B cell (primary cell): ENCODE data around the gene TRHDE. TPM values are rescaled to one million over a fixed set of nuclear protein-coding genes. Genes with fewer than 3 reads are reported as not detected.

Experiments
- ATAC-seq: fragments of 200-7000 bp; cut with Tn5 transposase; one replicate; pipeline ENCODE4 v1.10.0; 2021; ENCODE audit warnings: low read depth, mild to moderate bottlenecking, moderate number of reproducible peaks, moderate library complexity
- CTCF ChIA-PET: fragments of 350-600 bp; sonication (Branson Sonifier 250); formaldehyde crosslinking; loops from one replicate; lab custom pipeline; 2021; ENCODE audit warnings: antibody characterized with exemption, inconsistent platforms; lab: Charles Lee
- POLR2A ChIA-PET: fragments of 350-600 bp; sonication (Branson Sonifier 250); formaldehyde crosslinking; loops from one replicate; lab custom pipeline; 2021; ENCODE audit warnings: antibody characterized with exemption; lab: Charles Lee
- DNase-seq: peaks from one replicate; pipeline ENCODE4 v3.0.0; 2013
- H2AFZ ChIP-seq: 2 replicates; pipeline ENCODE4 v1.6.1; 2012; ENCODE audit warnings: mild to moderate bottlenecking, low read depth, low read length; ENCODE audit not compliant: insufficient read depth, poor library complexity, severe bottlenecking
- H3K27ac ChIP-seq, 2 donors: 1 replicate in 1 of 2; 2 replicates in 1 of 2; pipeline ENCODE4 v1.5.1; 2012 to 2013; ENCODE audit warnings: low read length in 2 of 2, mild to moderate bottlenecking in 2 of 2, moderate library complexity in 1 of 2
- H3K27me3 ChIP-seq, 4 experiments: fragments of 200-600 bp in 1 of 4; sonication (generic) in 1 of 4; replicated peaks in 1 of 4; 1 replicate in 2 of 4; 2 replicates in 2 of 4; pipeline versions ENCODE4 v1.6.1 to v1.7.0; 2013 to 2016; ENCODE audit warnings: low read length in 3 of 4, mild to moderate bottlenecking in 2 of 4, mixed read lengths in 1 of 4, moderate library complexity in 1 of 4; ENCODE audit not compliant: insufficient read depth in 4 of 4, control insufficient read depth in 3 of 4; ENCODE audit errors: control extremely low read depth in 1 of 4
- H3K36me3 ChIP-seq, 2 experiments: replicated peaks in 1 of 2; 1 replicate in 1 of 2; 2 replicates in 1 of 2; pipeline versions ENCODE4 v1.6.1 to v1.7.1; 2013; ENCODE audit warnings: low read length in 1 of 2; ENCODE audit not compliant: insufficient read depth in 2 of 2, control insufficient read depth in 1 of 2; ENCODE audit errors: control extremely low read depth in 1 of 2, extremely low read depth in 1 of 2
- H3K4me1 ChIP-seq, 2 donors: fragments of 200-600 bp in 1 of 2; sonication (generic) in 1 of 2; 1 replicate in 1 of 2; 2 replicates in 1 of 2; pipeline versions ENCODE4 v1.5.1 to v1.6.1; 2013 to 2017; ENCODE audit warnings: low read length in 2 of 2; ENCODE audit not compliant: control insufficient read depth in 2 of 2, insufficient read depth in 2 of 2
- H3K4me2 ChIP-seq: replicated peaks from 2 replicates; pipeline ENCODE3; 2012; ENCODE audit warnings: mild to moderate bottlenecking, low read depth, low read length; ENCODE audit not compliant: poor library complexity, severe bottlenecking
- H3K4me3 ChIP-seq, 5 experiments: fragments of 200-600 bp in 1 of 5; sonication (generic) in 1 of 5; 1 replicate in 3 of 5; 2 replicates in 2 of 5; pipeline versions ENCODE4 v1.5.1 to v1.7.0; 2011 to 2016; ENCODE audit warnings: low read length in 4 of 5, mild to moderate bottlenecking in 4 of 5, low read depth in 2 of 5, control low read depth in 1 of 5, moderate library complexity in 1 of 5; ENCODE audit not compliant: insufficient read depth in 1 of 5; ENCODE audit errors: control extremely low read depth in 1 of 5, extremely low read depth in 1 of 5
- H3K79me2 ChIP-seq: fragments of 200-600 bp; sonication (generic); one replicate; pipeline ENCODE4 v1.6.0; 2016; ENCODE audit warnings: low read length; ENCODE audit not compliant: control insufficient read depth, insufficient read depth
- H3K9ac ChIP-seq: fragments of 200-600 bp; sonication (generic); 2 replicates; pipeline ENCODE4 v1.6.1; 2017; ENCODE audit warnings: mild to moderate bottlenecking, low read length, moderate library complexity
- H3K9me3 ChIP-seq, 3 donors: one replicate each; pipeline versions ENCODE4 v1.6.1 to v1.7.1; 2013; ENCODE audit warnings: low read length in 2 of 3; ENCODE audit not compliant: control insufficient read depth in 2 of 3, insufficient read depth in 1 of 3; ENCODE audit errors: control extremely low read depth in 1 of 3
- H4K20me1 ChIP-seq: 2 replicates; pipeline ENCODE4 v1.6.0; 2012; ENCODE audit warnings: mild to moderate bottlenecking, low read length; ENCODE audit not compliant: insufficient read depth, control insufficient read depth, poor library complexity, severe bottlenecking
- H3K27ac Mint-ChIP-seq: one replicate; pipeline ENCODE4 v1.8.0; 2021; ENCODE audit warnings: mixed read lengths
- H3K27me3 Mint-ChIP-seq: one replicate; pipeline ENCODE4 v1.8.0; 2021; ENCODE audit warnings: mixed read lengths
- H3K4me1 Mint-ChIP-seq: one replicate; pipeline ENCODE4 v1.8.0; 2021; ENCODE audit warnings: mixed read lengths
- H3K4me3 Mint-ChIP-seq: one replicate; pipeline ENCODE4 v1.8.0; 2021; ENCODE audit warnings: mixed read lengths
- H3K9me3 Mint-ChIP-seq: one replicate; pipeline ENCODE4 v1.8.0; 2022; ENCODE audit warnings: mixed read lengths; ENCODE audit not compliant: insufficient read depth
- EZH2 ChIP-seq: IDR thresholded peaks from 2 replicates; pipeline ENCODE4 v1.6.1; 2012; ENCODE audit warnings: borderline replicate concordance, low read depth, mild to moderate bottlenecking, moderate library complexity, low read length; ENCODE audit not compliant: insufficient read depth, poor library complexity, severe bottlenecking
- WGBS: methylation state at CpG from one replicate; pipeline ENCODE4 v1.1.5; 2013; ENCODE audit warnings: missing lambda C conversion rate; ENCODE audit not compliant: insufficient coverage; 5-methylcytosine and 5-hydroxymethylcytosine counted together
- intact Hi-C: fragments of 100-400 bp; cut with micrococcal nuclease; formaldehyde crosslinking; loops from one replicate; pipeline ENCODE4 v1.10.0; 2022
- polyA plus RNA-seq: library from polyadenylated mRNA; depleted of rRNA; stranded (reverse); fragments of >200 nt; gene quantifications from 2 replicates; pipeline ENCODE4 v1.2.3, GENCODE V29; 2012
- total RNA-seq, 2 donors: library from RNA; stranded (reverse); fragments of 120-200 nt in 1 of 2; gene quantifications; 1 replicate in 1 of 2; 2 replicates in 1 of 2; pipeline versions ENCODE4 v1.2.3 to v1.2.4, GENCODE V29; 2013 to 2022
- TF ChIP-seq, protein P1 (sequence below): fragments of 200-600 bp; IDR thresholded peaks from one replicate; pipeline ENCODE4 v1.8.0; 2022; ENCODE audit warnings: antibody characterized with exemption, mild to moderate bottlenecking

TRHDE gene
- total and polyA plus RNA-seq, 2 donors (not counting 1 experiment from before 2014, with no cell fraction given), result not detected

DNA sequence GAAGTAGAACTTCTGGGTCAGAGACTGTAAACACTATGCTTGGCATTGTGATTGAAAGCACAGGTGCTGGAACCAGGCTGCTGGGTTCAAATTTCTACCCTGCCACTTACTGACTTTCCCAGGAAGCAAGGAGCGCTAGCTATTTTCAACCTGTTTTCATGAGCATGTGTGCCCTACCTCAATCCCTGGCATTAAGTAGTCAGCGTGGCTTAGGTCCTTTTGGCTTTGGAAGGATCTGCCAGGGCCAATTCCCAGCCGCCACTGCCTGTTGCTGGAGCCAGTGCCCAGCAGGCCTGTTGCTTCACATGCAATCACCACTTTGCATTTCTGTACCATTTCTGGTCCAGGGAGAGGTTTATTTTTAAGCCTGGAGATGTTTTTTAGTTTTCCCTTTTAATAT lies 196.3 kb downstream of the TRHDE start:
- Histone ChIP-seq H3K4me2 (no peak overlapping the region), H3K27ac (no peak overlapping the region), H3K9me3 (no peaks in the 10 kb centered on the region), H3K4me3 (no peak overlapping the region), H4K20me1 (no peaks in the 10 kb centered on the region), H3K4me1 (no peaks in the 10 kb centered on the region), H3K36me3 (no peaks in the 10 kb centered on the region), H2AFZ (no peak overlapping the region), H3K79me2 (no peaks in the 10 kb centered on the region), H3K9ac (no peak overlapping the region), H3K27me3 (no peaks in the 10 kb centered on the region)
- 87% methylated on average over 2 of the region's 3 CpGs for WGBS
- Mint-ChIP-seq H3K4me1 (no peaks in the 10 kb centered on the region), H3K27me3 (no peaks in the 10 kb centered on the region), H3K27ac (no peak overlapping the region), H3K9me3 (no peaks in the 10 kb centered on the region), H3K4me3 (no peak overlapping the region)
- DNase-seq (no peak), ATAC-seq (no peak)
- no peak for TF ChIP-seq EZH2
- TF ChIP-seq, protein P1, sequence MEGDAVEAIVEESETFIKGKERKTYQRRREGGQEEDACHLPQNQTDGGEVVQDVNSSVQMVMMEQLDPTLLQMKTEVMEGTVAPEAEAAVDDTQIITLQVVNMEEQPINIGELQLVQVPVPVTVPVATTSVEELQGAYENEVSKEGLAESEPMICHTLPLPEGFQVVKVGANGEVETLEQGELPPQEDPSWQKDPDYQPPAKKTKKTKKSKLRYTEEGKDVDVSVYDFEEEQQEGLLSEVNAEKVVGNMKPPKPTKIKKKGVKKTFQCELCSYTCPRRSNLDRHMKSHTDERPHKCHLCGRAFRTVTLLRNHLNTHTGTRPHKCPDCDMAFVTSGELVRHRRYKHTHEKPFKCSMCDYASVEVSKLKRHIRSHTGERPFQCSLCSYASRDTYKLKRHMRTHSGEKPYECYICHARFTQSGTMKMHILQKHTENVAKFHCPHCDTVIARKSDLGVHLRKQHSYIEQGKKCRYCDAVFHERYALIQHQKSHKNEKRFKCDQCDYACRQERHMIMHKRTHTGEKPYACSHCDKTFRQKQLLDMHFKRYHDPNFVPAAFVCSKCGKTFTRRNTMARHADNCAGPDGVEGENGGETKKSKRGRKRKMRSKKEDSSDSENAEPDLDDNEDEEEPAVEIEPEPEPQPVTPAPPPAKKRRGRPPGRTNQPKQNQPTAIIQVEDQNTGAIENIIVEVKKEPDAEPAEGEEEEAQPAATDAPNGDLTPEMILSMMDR, result no peak
- intact Hi-C loops, result no loop called here
- ChIA-PET CTCF (no interaction called here), POLR2A (no interaction called here)

DNA sequence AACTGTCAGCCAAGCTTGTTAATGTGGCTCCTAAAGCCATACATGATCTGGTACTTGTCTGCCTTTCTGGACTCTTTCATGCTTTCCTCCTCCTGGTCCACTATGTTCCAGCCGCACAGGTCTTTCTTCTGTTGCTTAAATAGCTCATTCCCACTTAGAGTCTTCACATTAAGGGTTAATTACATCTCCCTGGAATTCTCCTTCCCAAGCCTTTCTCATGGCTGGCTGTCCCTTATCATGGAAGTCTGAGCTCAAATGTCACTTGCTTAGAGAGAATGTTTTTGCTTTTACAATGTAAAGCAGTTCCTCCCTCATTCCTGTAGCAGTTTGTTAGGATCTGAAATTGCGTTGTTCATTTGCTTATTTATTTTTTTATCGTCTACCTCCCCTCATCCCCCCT lies 199.6 kb downstream of the TRHDE start:
- no peaks in the 10 kb centered on the region for H3K9me3 Mint-ChIP-seq
- no peak overlapping the region for H3K27ac Mint-ChIP-seq
- POLR2A ChIA-PET, result no interaction called here
- no CpG with 5 or more reads among the region's 3 CpGs for WGBS
- Histone ChIP-seq H3K9me3 (no peaks in the 10 kb centered on the region), H3K27me3 (no peaks in the 10 kb centered on the region), H3K4me3 (no peak overlapping the region), H3K36me3 (no peaks in the 10 kb centered on the region), H4K20me1 (no peaks in the 10 kb centered on the region), H3K4me1 (no peaks in the 10 kb centered on the region), H3K79me2 (no peaks in the 10 kb centered on the region), H3K27ac (no peak overlapping the region), H3K4me2 (no peak overlapping the region), H2AFZ (no peak overlapping the region), H3K9ac (no peak overlapping the region)
- DNase-seq (no peak), ATAC-seq (no peak)
- no peak overlapping the region for H3K4me3 Mint-ChIP-seq
- no peaks in the 10 kb centered on the region for H3K27me3 Mint-ChIP-seq
- CTCF ChIA-PET, result no interaction called here
- intact Hi-C loops, result no loop called here
- no peaks in the 10 kb centered on the region for H3K4me1 Mint-ChIP-seq
- no peak for TF ChIP-seq EZH2
